ENCODE measurements around the gene ACSS3.

Gene ACSS3

DNA sequence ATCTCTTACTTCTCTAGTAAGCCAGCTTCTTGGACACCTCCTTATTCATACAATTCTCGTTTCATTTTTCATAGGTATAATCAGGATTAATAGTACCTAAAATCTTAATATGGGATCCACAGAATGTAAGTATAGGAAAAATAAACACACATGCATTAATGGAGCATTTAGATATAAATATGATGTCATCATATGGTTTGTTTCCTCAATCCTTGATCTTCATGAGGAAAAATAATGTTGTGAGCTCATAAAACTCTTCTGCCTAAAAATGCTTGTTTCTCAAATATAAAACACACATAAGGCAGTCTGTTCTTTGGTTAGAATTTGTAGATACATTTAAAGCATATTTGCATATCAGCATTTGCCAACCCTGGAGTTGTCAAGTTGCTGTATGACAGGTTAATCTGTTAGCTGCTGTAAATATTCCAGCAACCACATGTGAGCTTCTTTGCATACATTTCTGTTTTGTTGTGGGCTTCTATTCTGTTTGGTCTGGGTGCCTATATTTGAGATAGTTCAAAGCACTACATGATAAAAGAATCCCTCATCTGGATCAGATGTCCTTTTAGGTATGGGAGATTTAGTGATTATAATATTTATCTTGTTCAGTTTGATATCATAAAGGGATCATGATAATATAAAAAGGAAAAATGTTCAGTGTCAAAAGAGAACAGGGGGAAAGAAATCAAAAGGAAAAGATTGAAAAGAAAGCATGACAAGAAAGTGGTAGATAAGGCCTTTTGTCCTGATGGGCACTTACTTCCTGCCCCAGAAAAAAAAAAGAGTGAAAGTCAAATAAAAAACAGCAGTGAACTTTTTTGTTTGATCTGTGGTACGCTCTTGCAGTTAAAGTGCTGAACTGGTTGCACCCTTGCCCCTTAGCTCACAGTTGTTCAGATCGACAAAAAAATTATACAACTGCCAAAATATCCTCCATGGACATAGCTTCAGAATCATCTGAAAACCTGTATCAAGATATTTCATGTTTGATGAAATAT is 68.6 kb downstream of the ACSS3 start:
- DNase-seq (ENCODE audit: low read depth) = no peak
- TF ChIP-seq, protein P1, sequence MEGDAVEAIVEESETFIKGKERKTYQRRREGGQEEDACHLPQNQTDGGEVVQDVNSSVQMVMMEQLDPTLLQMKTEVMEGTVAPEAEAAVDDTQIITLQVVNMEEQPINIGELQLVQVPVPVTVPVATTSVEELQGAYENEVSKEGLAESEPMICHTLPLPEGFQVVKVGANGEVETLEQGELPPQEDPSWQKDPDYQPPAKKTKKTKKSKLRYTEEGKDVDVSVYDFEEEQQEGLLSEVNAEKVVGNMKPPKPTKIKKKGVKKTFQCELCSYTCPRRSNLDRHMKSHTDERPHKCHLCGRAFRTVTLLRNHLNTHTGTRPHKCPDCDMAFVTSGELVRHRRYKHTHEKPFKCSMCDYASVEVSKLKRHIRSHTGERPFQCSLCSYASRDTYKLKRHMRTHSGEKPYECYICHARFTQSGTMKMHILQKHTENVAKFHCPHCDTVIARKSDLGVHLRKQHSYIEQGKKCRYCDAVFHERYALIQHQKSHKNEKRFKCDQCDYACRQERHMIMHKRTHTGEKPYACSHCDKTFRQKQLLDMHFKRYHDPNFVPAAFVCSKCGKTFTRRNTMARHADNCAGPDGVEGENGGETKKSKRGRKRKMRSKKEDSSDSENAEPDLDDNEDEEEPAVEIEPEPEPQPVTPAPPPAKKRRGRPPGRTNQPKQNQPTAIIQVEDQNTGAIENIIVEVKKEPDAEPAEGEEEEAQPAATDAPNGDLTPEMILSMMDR (IDR thresholded peaks at IDR 0.05; ENCODE audit: low read length, missing control alignments) = no peak

DNA sequence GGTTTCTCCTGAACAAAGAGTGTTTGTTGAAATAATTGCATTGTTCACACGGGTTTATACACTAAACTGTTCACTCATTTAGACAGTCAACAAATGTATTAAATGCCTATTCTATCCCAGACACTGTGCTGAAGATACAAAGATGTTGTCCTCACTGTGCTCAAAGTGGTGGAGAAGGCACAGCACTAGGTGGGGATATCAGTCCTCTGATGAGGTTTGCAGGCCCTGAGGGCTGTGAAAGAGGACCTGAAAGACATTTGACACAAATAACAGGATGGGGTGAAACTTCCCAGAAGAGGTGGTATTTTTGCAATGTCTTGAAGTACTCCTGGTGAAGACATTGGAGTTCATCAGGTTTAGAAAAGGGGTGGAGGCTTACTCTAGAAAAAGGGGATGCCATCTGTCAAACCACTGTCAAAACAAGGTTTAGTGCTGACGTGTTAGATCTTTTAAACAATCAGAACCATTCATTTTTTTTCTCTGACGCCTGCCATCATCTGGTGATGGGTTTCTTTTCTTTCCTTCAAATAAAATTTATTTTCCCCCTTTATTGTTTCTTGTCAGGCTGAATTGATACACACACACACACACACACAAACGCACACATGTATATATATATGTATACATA is 69.5 kb downstream of the ACSS3 start:
- DNase-seq (ENCODE audit: low read depth) = no peak
- H3K4me3 ChIP-seq (replicated peaks; ENCODE audit: low read depth, low read length) = no peak overlapping the region
- TF ChIP-seq, protein P1 (IDR thresholded peaks at IDR 0.05; ENCODE audit: low read length, missing control alignments) = no peak

More for the DNA sequence above, 68.6 kb downstream of the ACSS3 start:
- H3K4me3 ChIP-seq (replicated peaks; ENCODE audit: low read depth, low read length) = no peak overlapping the region

DNA sequence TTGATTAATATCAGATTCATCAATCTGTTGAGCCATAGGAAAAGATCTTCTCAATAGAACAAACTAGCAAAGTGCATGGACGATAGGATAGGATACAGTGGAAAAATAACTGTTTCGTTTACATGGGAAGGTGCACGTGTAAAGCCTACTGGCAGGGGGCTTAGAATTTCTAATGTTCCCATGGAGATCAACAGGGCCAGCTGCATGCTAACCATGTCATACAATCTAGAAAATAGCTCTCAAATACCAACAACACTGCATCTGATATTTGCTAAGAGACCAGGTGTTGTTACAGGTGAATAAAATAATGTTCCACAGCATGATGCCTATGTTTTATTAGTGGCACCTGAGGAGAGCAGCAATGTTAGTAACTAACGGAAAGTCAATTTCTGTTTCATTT is 72.5 kb downstream of the ACSS3 start:
- no peak for DNase-seq (ENCODE audit: low read depth)
- no peak overlapping the region for H3K4me3 ChIP-seq (replicated peaks; ENCODE audit: low read depth, low read length)
- TF ChIP-seq, protein P1 (IDR thresholded peaks at IDR 0.05; ENCODE audit: low read length, missing control alignments) = no peak

DNA sequence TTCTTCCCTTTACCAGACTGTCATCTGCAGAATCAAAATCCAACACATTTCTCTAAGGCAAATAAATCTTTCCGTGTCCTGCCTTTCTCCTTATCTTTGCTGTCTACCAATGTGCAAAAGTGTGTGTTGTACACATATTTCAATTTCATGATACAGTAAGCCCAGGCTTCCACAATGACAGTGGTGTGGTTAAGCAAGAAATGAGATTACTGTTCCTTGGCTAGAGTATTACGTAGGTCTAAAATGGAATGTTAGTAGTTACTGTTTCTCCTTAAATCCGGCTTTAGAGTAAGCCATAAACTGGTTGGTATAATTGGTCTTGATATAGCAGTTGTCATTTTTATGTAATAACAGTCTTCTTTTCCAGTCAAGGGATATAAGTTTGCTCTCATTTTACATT is 82.0 kb downstream of the ACSS3 start:
- no peak for DNase-seq (ENCODE audit: low read depth)
- TF ChIP-seq, protein P1 (IDR thresholded peaks at IDR 0.05; ENCODE audit: low read length, missing control alignments) = no peak
- no peak overlapping the region for H3K4me3 ChIP-seq (replicated peaks; ENCODE audit: low read depth, low read length)

DNA sequence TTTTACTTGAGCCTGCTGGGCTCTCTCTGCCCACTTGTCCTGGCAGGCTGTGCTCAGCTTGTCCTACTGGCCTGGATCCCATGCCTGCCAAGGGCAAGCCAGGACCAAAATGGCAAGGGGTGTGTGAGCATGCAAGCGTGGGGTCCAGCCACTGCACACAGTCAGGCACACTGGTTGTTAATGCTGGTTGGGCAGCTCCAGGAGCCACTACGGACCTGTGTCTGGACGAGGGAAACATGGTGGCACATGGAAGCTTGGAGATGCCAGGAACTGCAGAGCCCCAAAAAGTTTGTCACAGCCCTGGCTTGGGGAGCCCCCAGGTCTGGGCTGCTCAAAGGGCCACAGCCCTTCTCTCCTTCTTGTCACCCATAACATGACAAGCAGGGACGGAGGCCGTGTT is 83.8 kb downstream of the ACSS3 start:
- TF ChIP-seq, protein P1 (IDR thresholded peaks at IDR 0.05; ENCODE audit: low read length, missing control alignments) = no peak
- no peak for DNase-seq (ENCODE audit: low read depth)
- H3K4me3 ChIP-seq (replicated peaks; ENCODE audit: low read depth, low read length) = no peak overlapping the region

DNA sequence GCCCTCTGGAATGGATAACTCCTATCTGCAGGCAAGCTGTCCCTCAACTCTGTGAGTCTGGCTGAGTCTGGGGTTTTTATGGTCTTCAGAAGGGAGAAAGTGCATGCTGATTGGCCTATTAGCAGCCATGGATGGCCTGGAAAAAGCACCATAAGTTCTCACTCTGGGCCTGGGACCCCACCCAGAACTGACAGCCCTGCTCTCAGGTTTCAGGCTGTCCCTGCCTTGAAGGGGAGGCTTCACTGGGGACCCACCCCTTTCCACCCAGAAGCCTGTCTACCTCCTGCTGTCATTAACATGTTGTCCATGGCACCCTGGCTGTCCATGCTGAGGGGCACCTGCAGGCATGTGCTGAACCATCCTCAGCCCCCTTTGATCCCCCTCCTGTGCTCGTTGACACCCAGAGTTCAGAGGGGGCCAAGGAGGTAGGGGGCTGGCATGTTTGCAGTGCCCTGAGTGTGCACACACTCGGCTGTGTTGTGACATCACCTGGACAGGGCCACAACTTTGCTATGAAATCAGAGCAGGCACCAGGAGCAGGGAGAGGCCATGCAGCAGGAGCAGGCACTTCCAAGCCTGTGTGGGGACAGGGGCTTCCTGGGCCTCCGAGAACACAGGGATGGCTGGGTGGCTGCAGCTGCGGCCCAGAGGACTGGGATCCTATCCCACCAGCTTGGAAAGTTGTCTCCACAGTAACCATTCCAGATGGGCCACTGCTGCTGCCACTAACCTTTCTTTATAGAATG is 84.7 kb downstream of the ACSS3 start:
- no peak for DNase-seq (ENCODE audit: low read depth)
- no peak overlapping the region for H3K4me3 ChIP-seq (replicated peaks; ENCODE audit: low read depth, low read length)
- TF ChIP-seq, protein P1 (IDR thresholded peaks at IDR 0.05; ENCODE audit: low read length, missing control alignments) = no peak
